HG02870 (cell line): ENCODE results near the gene MMD2.

ENCODE experiments used
- ATAC-seq: cut with Tn5 transposase; IDR thresholded peaks from one replicate; pipeline ENCODE4 v1.9.1; 2021; ENCODE audit warnings: mild to moderate bottlenecking, moderate library complexity; ENCODE audit not compliant: unreplicated experiment

MMD2 gene

GRCh38 chr7:4959893-4960292, 906 bp upstream of the MMD2 start:
- ATAC-seq, result no peak

GRCh38 chr7:4959306-4959705, 319 bp upstream of the MMD2 start:
- no peak for ATAC-seq

GRCh38 chr7:4957847-4958476, 1.0 kb downstream of the MMD2 start:
- no peak for ATAC-seq

- no peak for ATAC-seq
These were observed 6.9 kb downstream of the MMD2 start for GRCh38 chr7:4951903-4952636.

GRCh38 chr7:4951304-4951703, 7.7 kb downstream of the MMD2 start:
- ATAC-seq, result no peak

GRCh38 chr7:4948402-4948801, 10.6 kb downstream of the MMD2 start:
- no peak for ATAC-seq

GRCh38 chr7:4945949-4946348, 13.0 kb downstream of the MMD2 start:
- ATAC-seq, result no peak

- ATAC-seq, result no peak
These were observed 14.0 kb downstream of the MMD2 start for GRCh38 chr7:4944939-4945338.

GRCh38 chr7:4943297-4943696, 15.7 kb downstream of the MMD2 start:
- ATAC-seq, result no peak

GRCh38 chr7:4939971-4940728, 18.8 kb downstream of the MMD2 start:
- ATAC-seq, result no peak

- ATAC-seq, result no peak
These were observed 21.6 kb downstream of the MMD2 start for GRCh38 chr7:4937411-4937810.

GRCh38 chr7:4934419-4935025, 24.5 kb downstream of the MMD2 start:
- ATAC-seq, result no peak

GRCh38 chr7:4931943-4932342, 27.0 kb downstream of the MMD2 start:
- ATAC-seq, result no peak

GRCh38 chr7:4929005-4929404, 30.0 kb downstream of the MMD2 start:
- no peak for ATAC-seq

GRCh38 chr7:4928445-4928844, 30.5 kb downstream of the MMD2 start:
- no peak for ATAC-seq

- no peak for ATAC-seq
These were observed 38.8 kb downstream of the MMD2 start for GRCh38 chr7:4919969-4920766.

GRCh38 chr7:4916113-4916512, 42.9 kb downstream of the MMD2 start:
- ATAC-seq, result no peak

GRCh38 chr7:4911111-4911828, 47.7 kb downstream of the MMD2 start:
- ATAC-seq, result no peak

GRCh38 chr7:4906682-4907081, 52.3 kb downstream of the MMD2 start:
- no peak for ATAC-seq

- ATAC-seq, result no peak
These were observed 53.8 kb downstream of the MMD2 start for GRCh38 chr7:4905171-4905570.
